GM19463 (cell line): ENCODE measurements around the gene UHRF1.
"Not testable (repeated sequence)": the region's sequence is repeated elsewhere in the genome, so short reads cannot be mapped to it uniquely, and the experiment has no call there.

Experiments used
- ATAC-seq: cut with Tn5 transposase; IDR thresholded peaks from one replicate; pipeline ENCODE4 v1.9.1; 2021; ENCODE audit warnings: mild to moderate bottlenecking, moderate library complexity; ENCODE audit not compliant: unreplicated experiment

UHRF1 gene

GRCh38 chr19:4970558-4971423, 61.5 kb downstream of the UHRF1 start:
- no peak for ATAC-seq

GRCh38 chr19:4971424-4971793, 62.1 kb downstream of the UHRF1 start:
- ATAC-seq: no peak

- ATAC-seq: no peak
These were observed 62.7 kb downstream of the UHRF1 start for GRCh38 chr19:4971816-4972495.

- no peak for ATAC-seq
These were observed 63.4 kb downstream of the UHRF1 start for GRCh38 chr19:4972509-4973230.

- no peak for ATAC-seq
These were observed 65.7 kb downstream of the UHRF1 start for GRCh38 chr19:4974880-4975469.

- not testable (repeated sequence) for ATAC-seq
These were observed 66.3 kb downstream of the UHRF1 start for GRCh38 chr19:4975601-4976000.

GRCh38 chr19:4976401-4977298, 67.3 kb downstream of the UHRF1 start:
- no peak for ATAC-seq

- ATAC-seq: no peak
These were observed 68.2 kb downstream of the UHRF1 start for GRCh38 chr19:4977299-4978174.

GRCh38 chr19:4979211-4979807, 70.0 kb downstream of the UHRF1 start:
- ATAC-seq: no peak

GRCh38 chr19:4980067-4980466, 70.8 kb downstream of the UHRF1 start:
- ATAC-seq: no peak

- no peak for ATAC-seq
These were observed 71.8 kb downstream of the UHRF1 start for GRCh38 chr19:4980838-4981680.

- ATAC-seq: no peak
These were observed 72.3 kb downstream of the UHRF1 start for GRCh38 chr19:4981681-4981958.

- ATAC-seq: no peak
These were observed 74.2 kb downstream of the UHRF1 start for GRCh38 chr19:4983346-4984105.

GRCh38 chr19:4984106-4984380, 74.7 kb downstream of the UHRF1 start:
- ATAC-seq: no peak

- no peak for ATAC-seq
These were observed 75.2 kb downstream of the UHRF1 start for GRCh38 chr19:4984438-4984990.

- no peak for ATAC-seq
These were observed 76.3 kb downstream of the UHRF1 start for GRCh38 chr19:4985551-4985991.

GRCh38 chr19:4986056-4986455, 76.8 kb downstream of the UHRF1 start:
- no peak for ATAC-seq
